ENCODE measurements around the gene ESRRB.

Gene ESRRB

GRCh38 chr14:76496595-76496994, 120.7 kb downstream of the ESRRB start:
- H3K9me3 ChIP-seq (ENCODE audit: low read length): no peaks in the 10 kb centered on the region
- H3K4me1 ChIP-seq (ENCODE audit: insufficient read depth, low read length, severe bottlenecking): no peaks in the 10 kb centered on the region
- H2AFZ ChIP-seq (ENCODE audit: low read length): no peak overlapping the region
- no peaks in the 10 kb centered on the region for H3K27me3 ChIP-seq (ENCODE audit: insufficient read depth, low read length)
- no peaks in the 10 kb centered on the region for H3K79me2 ChIP-seq (ENCODE audit: insufficient read depth, low read length)
- no peaks in the 10 kb centered on the region for H3K9me2 ChIP-seq (ENCODE audit: low read depth, low read length)
- TF ChIP-seq CTCF (IDR thresholded peaks at IDR 0.05; ENCODE audit: low read length): no peak
- no peak for TF ChIP-seq EZH2 (IDR thresholded peaks at IDR 0.05; ENCODE audit: borderline replicate concordance, low read length)
- H4K20me1 ChIP-seq (ENCODE audit: insufficient read depth, low read length): no peaks in the 10 kb centered on the region
- H3K27ac ChIP-seq (ENCODE audit: low read depth, low read length, poor library complexity, severe bottlenecking): no peak overlapping the region
- no peak overlapping the region for H3K4me2 ChIP-seq (ENCODE audit: low read length)
- no peaks in the 10 kb centered on the region for H3K36me3 ChIP-seq (ENCODE audit: insufficient read depth, low read length)
- H3F3A ChIP-seq (ENCODE audit: insufficient read depth, low read length): no peaks in the 10 kb centered on the region
- no peak overlapping the region for H3K4me3 ChIP-seq (ENCODE audit: low read depth, low read length, poor library complexity, severe bottlenecking)
- H3K9ac ChIP-seq (ENCODE audit: low read length): no peak overlapping the region

GRCh38 chr14:76497550-76498462, 121.9 kb downstream of the ESRRB start:
- Histone ChIP-seq H3K79me2 (ENCODE audit: insufficient read depth, low read length) (no peaks in the 10 kb centered on the region), H3K9ac (ENCODE audit: low read length) (no peak overlapping the region), H3K4me2 (ENCODE audit: low read length) (no peak overlapping the region), H3K4me1 (ENCODE audit: insufficient read depth, low read length, severe bottlenecking) (no peaks in the 10 kb centered on the region), H3K27me3 (ENCODE audit: insufficient read depth, low read length) (no peaks in the 10 kb centered on the region; the same call in 1 of the 2 replicates), H3K36me3 (ENCODE audit: insufficient read depth, low read length) (no peaks in the 10 kb centered on the region), H3F3A (ENCODE audit: insufficient read depth, low read length) (no peaks in the 10 kb centered on the region), H4K20me1 (ENCODE audit: insufficient read depth, low read length) (no peaks in the 10 kb centered on the region), H2AFZ (ENCODE audit: low read length) (no peak overlapping the region), H3K9me2 (ENCODE audit: low read depth, low read length) (no peaks in the 10 kb centered on the region), H3K27ac (ENCODE audit: low read depth, low read length, poor library complexity, severe bottlenecking) (no peak overlapping the region), H3K9me3 (ENCODE audit: low read length) (no peaks in the 10 kb centered on the region), H3K4me3 (ENCODE audit: low read depth, low read length, poor library complexity, severe bottlenecking) (no peak overlapping the region)
- TF ChIP-seq EZH2 (IDR thresholded peaks at IDR 0.05; ENCODE audit: borderline replicate concordance, low read length) (no peak), CTCF (IDR thresholded peaks at IDR 0.05; ENCODE audit: low read length) (peak; percentile 39; the same call in 1 of the 2 replicates)

- no peaks in the 10 kb centered on the region for H3K36me3 ChIP-seq (ENCODE audit: insufficient read depth, low read length)
- no peaks in the 10 kb centered on the region for H3K9me2 ChIP-seq (ENCODE audit: low read depth, low read length)
- no peaks in the 10 kb centered on the region; the same call in 1 of the 2 replicates for H3K27me3 ChIP-seq (ENCODE audit: insufficient read depth, low read length)
- H3F3A ChIP-seq (ENCODE audit: insufficient read depth, low read length): no peaks in the 10 kb centered on the region
- H2AFZ ChIP-seq (ENCODE audit: low read length): no peak overlapping the region
- TF ChIP-seq EZH2 (IDR thresholded peaks at IDR 0.05; ENCODE audit: borderline replicate concordance, low read length) (no peak), CTCF (IDR thresholded peaks at IDR 0.05; ENCODE audit: low read length) (no peak)
- no peak overlapping the region for H3K4me3 ChIP-seq (ENCODE audit: low read depth, low read length, poor library complexity, severe bottlenecking)
- H3K9me3 ChIP-seq (ENCODE audit: low read length): no peaks in the 10 kb centered on the region
- H4K20me1 ChIP-seq (ENCODE audit: insufficient read depth, low read length): no peaks in the 10 kb centered on the region
- H3K9ac ChIP-seq (ENCODE audit: low read length): no peak overlapping the region
- no peak overlapping the region for H3K4me2 ChIP-seq (ENCODE audit: low read length)
- H3K27ac ChIP-seq (ENCODE audit: low read depth, low read length, poor library complexity, severe bottlenecking): no peak overlapping the region
- H3K79me2 ChIP-seq (ENCODE audit: insufficient read depth, low read length): no peaks in the 10 kb centered on the region
- no peaks in the 10 kb centered on the region for H3K4me1 ChIP-seq (ENCODE audit: insufficient read depth, low read length, severe bottlenecking)
Observed at GRCh38 chr14:76498463-76498935, 122.6 kb downstream of the ESRRB start.

All from OCI-LY1 (cell line).